H9 (cell line): ENCODE results near the gene MRPS5. TPM values are rescaled to one million over a fixed set of nuclear protein-coding genes. Genes with fewer than 3 reads are reported as not detected.

Experiments used
- DNase-seq: peaks from one replicate; pipeline ENCODE4 v3.0.0-alpha.2; 2017
- H2AFZ ChIP-seq: one replicate; pipeline ENCODE4 v1.6.1; 2013; ENCODE audit warnings: mild to moderate bottlenecking, low read length, control low read depth, moderate library complexity
- H2AK5ac ChIP-seq: 2 replicates; pipeline ENCODE4 v1.6.1; 2013; ENCODE audit warnings: low read length, control low read depth, mixed read lengths; ENCODE audit not compliant: insufficient read length
- H2BK120ac ChIP-seq: one replicate; pipeline ENCODE4 v1.6.1; 2013; ENCODE audit warnings: low read depth, mild to moderate bottlenecking, low read length, control low read depth, inconsistent platforms; ENCODE audit not compliant: poor library complexity, severe bottlenecking
- H2BK12ac ChIP-seq: 2 replicates; pipeline ENCODE4 v1.6.1; 2013; ENCODE audit warnings: low read length, control low read depth, mixed read lengths, low read depth; ENCODE audit not compliant: insufficient read length
- H2BK15ac ChIP-seq: 2 replicates; pipeline ENCODE4 v1.6.1; 2013; ENCODE audit warnings: low read depth, low read length, control low read depth
- H2BK20ac ChIP-seq: one replicate; pipeline ENCODE4 v1.6.1; 2013; ENCODE audit warnings: low read depth, mild to moderate bottlenecking, low read length, control low read depth, inconsistent platforms; ENCODE audit not compliant: poor library complexity, severe bottlenecking
- H2BK5ac ChIP-seq: 2 replicates; pipeline ENCODE4 v1.6.1; 2013; ENCODE audit warnings: low read length, control low read depth, mixed read lengths; ENCODE audit not compliant: insufficient read length
- H3K14ac ChIP-seq: 2 replicates; pipeline ENCODE4 v1.6.1; 2013; ENCODE audit warnings: low read length, control low read depth; ENCODE audit not compliant: insufficient read depth
- H3K18ac ChIP-seq: 2 replicates; pipeline ENCODE4 v1.6.1; 2013; ENCODE audit warnings: low read depth, mild to moderate bottlenecking, mixed read lengths, low read length, control low read depth; ENCODE audit not compliant: insufficient read length
- H3K23ac ChIP-seq: 2 replicates; pipeline ENCODE4 v1.6.1; 2013; ENCODE audit warnings: low read length, control low read depth, mixed read lengths, low read depth; ENCODE audit not compliant: insufficient read length
- H3K23me2 ChIP-seq: 2 replicates; pipeline ENCODE4 v1.6.1; 2013; ENCODE audit warnings: low read depth, mild to moderate bottlenecking, mixed read lengths, low read length, control low read depth; ENCODE audit not compliant: insufficient read length, poor library complexity, severe bottlenecking
- H3K27ac ChIP-seq: 2 replicates; pipeline ENCODE4 v1.5.1; 2013; ENCODE audit warnings: low read length, control low read depth, mixed read lengths, low read depth; ENCODE audit not compliant: insufficient read length
- H3K27me3 ChIP-seq: 2 replicates; pipeline ENCODE4 v1.6.1; 2013; ENCODE audit warnings: low read length, control low read depth, inconsistent platforms; ENCODE audit not compliant: insufficient read depth
- H3K4ac ChIP-seq: 2 replicates; pipeline ENCODE4 v1.6.1; 2013; ENCODE audit warnings: low read depth, mild to moderate bottlenecking, control low read depth, inconsistent platforms, low read length, moderate library complexity
- H3K4me1 ChIP-seq: 2 replicates; pipeline ENCODE4 v1.6.1; 2013; ENCODE audit warnings: low read length, control low read depth, inconsistent platforms; ENCODE audit not compliant: insufficient read depth
- H3K4me2 ChIP-seq: 2 replicates; pipeline ENCODE4 v1.6.1; 2013; ENCODE audit warnings: low read length, control low read depth, mixed read lengths; ENCODE audit not compliant: insufficient read length, insufficient read depth
- H3K56ac ChIP-seq: 2 replicates; pipeline ENCODE4 v1.6.1; 2013; ENCODE audit warnings: low read depth, mild to moderate bottlenecking, mixed read lengths, low read length, control low read depth; ENCODE audit not compliant: insufficient read length
- H3K79me1 ChIP-seq: 2 replicates; pipeline ENCODE4 v1.6.1; 2013; ENCODE audit warnings: low read depth, mild to moderate bottlenecking, moderate library complexity, low read length, control low read depth, inconsistent platforms; ENCODE audit not compliant: insufficient read depth, poor library complexity, severe bottlenecking
- H3K79me2 ChIP-seq: 2 replicates; pipeline ENCODE4 v1.6.1; 2013; ENCODE audit warnings: low read length, control low read depth, inconsistent platforms; ENCODE audit not compliant: insufficient read depth
- H3K9ac ChIP-seq: 2 replicates; pipeline ENCODE4 v1.6.1; 2013; ENCODE audit warnings: low read length, control low read depth, mixed read lengths; ENCODE audit not compliant: insufficient read length; ENCODE audit errors: extremely low read depth
- H3K9me3 ChIP-seq: one replicate; pipeline ENCODE4 v1.6.1; 2013; ENCODE audit warnings: low read depth, low read length, inconsistent platforms; ENCODE audit not compliant: control insufficient read depth
- H3T11ph ChIP-seq: one replicate; pipeline ENCODE4 v1.6.1; 2013; ENCODE audit warnings: mild to moderate bottlenecking, low read length, control low read depth, inconsistent platforms
- H4K20me1 ChIP-seq: one replicate; pipeline ENCODE4 v1.6.1; 2013; ENCODE audit not compliant: control insufficient read depth, insufficient read length, insufficient read depth
- H4K5ac ChIP-seq: 2 replicates; pipeline ENCODE4 v1.6.1; 2013; ENCODE audit warnings: low read depth, mild to moderate bottlenecking, mixed read lengths, low read length, control low read depth; ENCODE audit not compliant: insufficient read length
- H4K8ac ChIP-seq: replicated peaks from 2 replicates; pipeline ENCODE4 v1.6.1; 2013; ENCODE audit warnings: low read length, control low read depth, mixed read lengths, low read depth; ENCODE audit not compliant: insufficient read length
- H4K91ac ChIP-seq: 2 replicates; pipeline ENCODE4 v1.6.1; 2013; ENCODE audit warnings: low read depth, mild to moderate bottlenecking, moderate library complexity, mixed read lengths, low read length, control low read depth; ENCODE audit not compliant: insufficient read length
- H3K27ac Mint-ChIP-seq, 3 experiments: 2 replicates in 2 of 3; 3 replicates in 1 of 3; pipeline ENCODE4 v1.8.0; 2020 to 2021; ENCODE audit warnings: mixed read lengths in 3 of 3, mild to moderate bottlenecking in 1 of 3, moderate library complexity in 1 of 3
- H3K27me3 Mint-ChIP-seq: 2 replicates; pipeline ENCODE4 v1.8.0; 2021; ENCODE audit warnings: low read depth, mild to moderate bottlenecking, moderate library complexity, mixed read lengths
- H3K36me3 Mint-ChIP-seq, 3 experiments: 2 replicates in 2 of 3; 3 replicates in 1 of 3; pipeline ENCODE4 v1.8.0; 2020 to 2021; ENCODE audit warnings: low read depth in 3 of 3, mixed read lengths in 3 of 3; ENCODE audit not compliant: insufficient read depth in 1 of 3
- H3K4me1 Mint-ChIP-seq, 2 experiments: 2 replicates each; pipeline ENCODE4 v1.8.0; 2020; ENCODE audit warnings: mixed read lengths in 2 of 2
- H3K4me3 Mint-ChIP-seq, 2 experiments: 2 replicates in 1 of 2; 3 replicates in 1 of 2; pipeline ENCODE4 v1.8.0; 2020 to 2021; ENCODE audit warnings: mild to moderate bottlenecking in 2 of 2, mixed read lengths in 2 of 2, moderate library complexity in 1 of 2
- H3K9me3 Mint-ChIP-seq, 2 experiments: 2 replicates in 1 of 2; 3 replicates in 1 of 2; pipeline ENCODE4 v1.8.0; 2020; ENCODE audit warnings: mild to moderate bottlenecking in 2 of 2, mixed read lengths in 2 of 2, moderate library complexity in 1 of 2
- WGBS: extraction: QIAGEN DNeasy Blood & Tissue Kit; methylation state at CpG from one replicate; pipeline ENCODE4 v1.1.7; 2013; ENCODE audit warnings: missing lambda C conversion rate, low lambda C conversion rate, mixed read lengths; ENCODE audit not compliant: insufficient read length; ENCODE audit errors: extremely low coverage; 5-methylcytosine and 5-hydroxymethylcytosine counted together
- total RNA-seq: library from RNA; stranded (reverse); gene quantifications from 2 replicates; pipeline ENCODE4 v1.2.1, GENCODE V29; 2021
- TF ChIP-seq, protein P1 (sequence below): fragments of 200-600 bp; sonication (generic); conservative IDR thresholded peaks from 3 replicates; pipeline ENCODE4 v1.8.0; 2021; ENCODE audit warnings: antibody characterized with exemption, mild to moderate bottlenecking

Gene MRPS5
- total RNA-seq, 1 experiment from 2014 or later, result 50.9 TPM

DNA sequence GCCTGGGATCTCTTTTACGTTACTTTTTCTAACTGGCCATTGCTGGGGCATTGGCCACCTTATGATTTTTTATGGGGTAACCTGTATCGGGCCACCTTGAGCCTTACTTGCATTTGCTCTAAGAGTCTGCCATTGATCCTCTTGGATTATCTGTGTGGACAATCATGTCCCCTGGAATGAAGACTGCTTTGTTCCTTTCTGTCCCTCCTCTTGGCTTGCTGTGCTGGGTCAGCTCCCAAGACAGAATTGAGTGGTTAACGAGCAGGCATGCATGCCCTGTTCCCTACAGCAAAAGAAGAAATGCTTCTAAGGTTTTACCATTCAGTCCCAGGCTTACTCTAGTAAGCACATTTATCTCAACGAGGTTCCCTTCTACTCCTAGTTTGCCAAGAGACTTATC is 49.8 kb downstream of the MRPS5 start:
- no peaks in the 10 kb centered on the region for H3K79me1 ChIP-seq
- TF ChIP-seq, protein P1, sequence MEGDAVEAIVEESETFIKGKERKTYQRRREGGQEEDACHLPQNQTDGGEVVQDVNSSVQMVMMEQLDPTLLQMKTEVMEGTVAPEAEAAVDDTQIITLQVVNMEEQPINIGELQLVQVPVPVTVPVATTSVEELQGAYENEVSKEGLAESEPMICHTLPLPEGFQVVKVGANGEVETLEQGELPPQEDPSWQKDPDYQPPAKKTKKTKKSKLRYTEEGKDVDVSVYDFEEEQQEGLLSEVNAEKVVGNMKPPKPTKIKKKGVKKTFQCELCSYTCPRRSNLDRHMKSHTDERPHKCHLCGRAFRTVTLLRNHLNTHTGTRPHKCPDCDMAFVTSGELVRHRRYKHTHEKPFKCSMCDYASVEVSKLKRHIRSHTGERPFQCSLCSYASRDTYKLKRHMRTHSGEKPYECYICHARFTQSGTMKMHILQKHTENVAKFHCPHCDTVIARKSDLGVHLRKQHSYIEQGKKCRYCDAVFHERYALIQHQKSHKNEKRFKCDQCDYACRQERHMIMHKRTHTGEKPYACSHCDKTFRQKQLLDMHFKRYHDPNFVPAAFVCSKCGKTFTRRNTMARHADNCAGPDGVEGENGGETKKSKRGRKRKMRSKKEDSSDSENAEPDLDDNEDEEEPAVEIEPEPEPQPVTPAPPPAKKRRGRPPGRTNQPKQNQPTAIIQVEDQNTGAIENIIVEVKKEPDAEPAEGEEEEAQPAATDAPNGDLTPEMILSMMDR, result no peak
- no peak overlapping the region for H4K8ac ChIP-seq
- H2AK5ac ChIP-seq, result no peak overlapping the region
- no peak overlapping the region for H3T11ph ChIP-seq
- Mint-ChIP-seq H3K27ac (no peak overlapping the region), H3K4me3 (no peak overlapping the region), H3K27me3 (peaks cover 37% of the 10 kb centered on the region), H3K36me3 (no peaks in the 10 kb centered on the region), H3K4me1 (no peaks in the 10 kb centered on the region), H3K9me3 (no peaks in the 10 kb centered on the region)
- H4K20me1 ChIP-seq, result no peaks in the 10 kb centered on the region
- WGBS, result no CpG with 5 or more reads among the region's 4 CpGs
- H3K9me3 ChIP-seq, result no peaks in the 10 kb centered on the region
- no peak overlapping the region for H4K5ac ChIP-seq
- peaks cover 1% of the 10 kb centered on the region for H3K23me2 ChIP-seq
- no peak overlapping the region for H3K27ac ChIP-seq
- H3K9ac ChIP-seq, result no peak overlapping the region
- no peak overlapping the region for H2AFZ ChIP-seq
- no peaks in the 10 kb centered on the region for H3K27me3 ChIP-seq
- H3K14ac ChIP-seq, result no peak overlapping the region
- H4K91ac ChIP-seq, result no peak overlapping the region
- no peak overlapping the region for H3K56ac ChIP-seq
- no peak overlapping the region for H2BK15ac ChIP-seq
- H2BK20ac ChIP-seq, result no peak overlapping the region
- H3K18ac ChIP-seq, result no peak overlapping the region
- no peak overlapping the region for H3K23ac ChIP-seq
- H3K4me1 ChIP-seq, result no peaks in the 10 kb centered on the region
- H2BK5ac ChIP-seq, result no peak overlapping the region
- no peak for DNase-seq
- no peak overlapping the region for H3K4ac ChIP-seq
- H3K79me2 ChIP-seq, result no peaks in the 10 kb centered on the region
- H2BK120ac ChIP-seq, result no peak overlapping the region
- no peak overlapping the region for H3K4me2 ChIP-seq
- H2BK12ac ChIP-seq, result no peak overlapping the region
